ENCODE data around the gene PTPN18. TPM values are rescaled to one million over a fixed set of nuclear protein-coding genes. Genes with fewer than 3 reads are reported as not detected.

PTPN18 gene
- total RNA-seq, 1 experiment from 2014 or later = 34.4 TPM

DNA sequence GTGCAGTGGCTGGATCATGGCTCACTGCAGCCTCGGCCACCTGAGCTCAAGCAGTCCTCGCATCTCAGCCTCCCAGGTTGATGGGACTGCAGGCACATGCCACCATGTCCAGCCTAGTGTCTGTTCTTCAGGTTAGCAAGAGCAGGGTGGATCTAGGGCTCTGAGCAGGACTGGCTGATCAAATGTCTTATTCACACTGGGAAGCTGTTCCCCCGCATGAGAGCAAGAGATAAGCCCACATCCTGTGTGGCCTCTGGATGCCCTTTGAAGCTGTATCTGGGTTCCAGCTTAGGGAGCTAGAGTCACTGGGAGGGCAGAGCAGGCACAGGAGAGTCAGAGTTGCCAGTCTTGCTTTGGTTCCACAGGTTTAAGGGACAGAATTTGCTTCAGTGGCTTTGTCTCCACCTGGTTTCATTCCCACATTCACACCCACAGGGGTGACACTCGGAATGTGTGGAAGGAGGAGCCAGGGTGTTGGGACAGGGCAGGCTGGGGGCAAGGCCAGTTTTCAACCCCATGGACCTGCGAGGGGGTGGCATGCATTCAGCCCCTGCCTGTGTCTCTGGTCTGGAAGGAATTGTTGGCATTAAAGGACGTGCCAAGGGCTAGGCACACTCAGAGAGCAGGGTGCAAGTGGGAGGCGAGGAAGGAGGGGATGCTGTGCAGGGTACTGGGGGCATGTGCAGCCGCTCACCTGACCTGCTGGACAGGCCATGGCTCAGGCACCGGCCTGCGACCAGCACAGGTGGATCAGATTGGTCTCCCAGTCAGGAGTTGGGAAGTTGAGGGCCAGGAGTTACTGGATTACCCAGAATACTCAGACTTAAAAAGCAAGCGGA lies 24.5 kb downstream of the PTPN18 start:
- no peak for DNase-seq (ENCODE audit: unreplicated experiment)
- Mint-ChIP-seq H3K4me3 (ENCODE audit: unreplicated experiment) (no peak overlapping the region), H3K27ac (ENCODE audit: low read depth, unreplicated experiment) (peak overlapping the region; percentile 18), H3K27me3 (ENCODE audit: insufficient read depth, unreplicated experiment) (no peaks in the 10 kb centered on the region), H3K36me3 (ENCODE audit: insufficient read depth, unreplicated experiment) (no peaks in the 10 kb centered on the region), H3K9me3 (ENCODE audit: unreplicated experiment) (no peaks in the 10 kb centered on the region), H3K4me1 (ENCODE audit: insufficient read depth, unreplicated experiment) (peaks cover 10% of the 10 kb centered on the region)
- intact Hi-C loops (cut with micrococcal nuclease) = no loop called here
- TF ChIP-seq, protein P1, sequence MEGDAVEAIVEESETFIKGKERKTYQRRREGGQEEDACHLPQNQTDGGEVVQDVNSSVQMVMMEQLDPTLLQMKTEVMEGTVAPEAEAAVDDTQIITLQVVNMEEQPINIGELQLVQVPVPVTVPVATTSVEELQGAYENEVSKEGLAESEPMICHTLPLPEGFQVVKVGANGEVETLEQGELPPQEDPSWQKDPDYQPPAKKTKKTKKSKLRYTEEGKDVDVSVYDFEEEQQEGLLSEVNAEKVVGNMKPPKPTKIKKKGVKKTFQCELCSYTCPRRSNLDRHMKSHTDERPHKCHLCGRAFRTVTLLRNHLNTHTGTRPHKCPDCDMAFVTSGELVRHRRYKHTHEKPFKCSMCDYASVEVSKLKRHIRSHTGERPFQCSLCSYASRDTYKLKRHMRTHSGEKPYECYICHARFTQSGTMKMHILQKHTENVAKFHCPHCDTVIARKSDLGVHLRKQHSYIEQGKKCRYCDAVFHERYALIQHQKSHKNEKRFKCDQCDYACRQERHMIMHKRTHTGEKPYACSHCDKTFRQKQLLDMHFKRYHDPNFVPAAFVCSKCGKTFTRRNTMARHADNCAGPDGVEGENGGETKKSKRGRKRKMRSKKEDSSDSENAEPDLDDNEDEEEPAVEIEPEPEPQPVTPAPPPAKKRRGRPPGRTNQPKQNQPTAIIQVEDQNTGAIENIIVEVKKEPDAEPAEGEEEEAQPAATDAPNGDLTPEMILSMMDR (IDR thresholded peaks at IDR 0.05; ENCODE audit: unreplicated experiment) = no peak
- no TSS peak for BruUV-seq (replicated peaks)
- ChIA-PET POLR2A (no interaction called here), CTCF (no interaction called here)

DNA sequence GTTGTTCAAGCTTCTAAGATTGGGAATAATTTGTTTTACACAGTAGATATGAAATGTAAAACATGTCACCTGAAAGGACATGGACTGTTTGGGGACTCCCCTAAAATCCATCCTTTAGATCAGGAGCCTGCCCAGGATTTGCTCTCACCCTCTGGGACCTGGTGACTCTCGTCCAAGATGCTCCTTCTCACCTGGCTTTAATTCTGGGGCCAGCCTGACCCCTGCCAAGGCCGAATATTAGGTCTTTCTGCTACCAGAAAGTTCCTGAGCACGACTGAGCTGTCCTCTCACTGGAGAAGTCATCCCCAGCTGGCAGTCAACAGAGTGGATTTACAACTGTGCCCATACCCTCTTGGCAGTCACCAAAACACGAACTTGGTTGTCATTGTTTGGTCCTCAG lies 25.3 kb downstream of the PTPN18 start:
- no TSS peak for BruUV-seq (replicated peaks)
- H3K4me1 Mint-ChIP-seq (ENCODE audit: insufficient read depth, unreplicated experiment) = peaks cover 3% of the 10 kb centered on the region
- ChIA-PET POLR2A (no interaction called here), CTCF (interaction anchor here (0.8 kb wide), 1 partner anchor 8 kb away, joined by 4 read pairs; no protein-coding TSS in a partner anchor)
- TF ChIP-seq, protein P1 (IDR thresholded peaks at IDR 0.05; ENCODE audit: unreplicated experiment) = no peak
- no peaks in the 10 kb centered on the region for H3K9me3 Mint-ChIP-seq (ENCODE audit: unreplicated experiment)
- H3K27me3 Mint-ChIP-seq (ENCODE audit: insufficient read depth, unreplicated experiment) = no peaks in the 10 kb centered on the region
- intact Hi-C loops (cut with micrococcal nuclease) = no loop called here
- H3K36me3 Mint-ChIP-seq (ENCODE audit: insufficient read depth, unreplicated experiment) = no peaks in the 10 kb centered on the region
- H3K27ac Mint-ChIP-seq (ENCODE audit: low read depth, unreplicated experiment) = no peak overlapping the region
- H3K4me3 Mint-ChIP-seq (ENCODE audit: unreplicated experiment) = no peak overlapping the region
- no peak for DNase-seq (ENCODE audit: unreplicated experiment)

DNA sequence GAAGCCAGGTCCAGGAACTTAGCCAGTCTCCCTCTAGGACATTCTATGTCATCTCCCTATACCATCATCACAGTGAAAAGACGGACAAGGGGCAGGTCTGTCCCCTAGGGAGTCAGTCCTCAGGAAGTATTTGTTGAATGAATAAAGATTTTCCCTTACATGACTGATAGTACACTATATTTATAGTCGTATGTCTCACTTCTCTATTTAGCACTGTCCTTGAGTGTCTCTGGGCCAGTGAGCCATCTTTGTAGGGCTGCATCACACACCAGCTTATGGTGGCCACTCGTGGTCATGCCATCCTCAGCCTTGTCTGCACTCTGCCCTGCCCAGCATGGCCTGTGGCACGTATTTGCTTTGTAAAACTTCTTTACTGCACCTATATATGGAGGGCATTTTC lies 25.8 kb downstream of the PTPN18 start:
- Mint-ChIP-seq H3K9me3 (ENCODE audit: unreplicated experiment) (no peaks in the 10 kb centered on the region), H3K4me1 (ENCODE audit: insufficient read depth, unreplicated experiment) (no peaks in the 10 kb centered on the region), H3K27me3 (ENCODE audit: insufficient read depth, unreplicated experiment) (no peaks in the 10 kb centered on the region), H3K4me3 (ENCODE audit: unreplicated experiment) (no peak overlapping the region), H3K27ac (ENCODE audit: low read depth, unreplicated experiment) (no peak overlapping the region), H3K36me3 (ENCODE audit: insufficient read depth, unreplicated experiment) (no peaks in the 10 kb centered on the region)
- intact Hi-C loops (cut with micrococcal nuclease) = no loop called here
- no peak for DNase-seq (ENCODE audit: unreplicated experiment)
- POLR2A ChIA-PET = no interaction called here
- BruUV-seq (replicated peaks) = no TSS peak
- TF ChIP-seq, protein P1 (IDR thresholded peaks at IDR 0.05; ENCODE audit: unreplicated experiment) = no peak
- CTCF ChIA-PET = interaction anchor here (0.8 to 1.0 kb wide), 2 partner anchors 9 to 10 kb away, joined by 4 read pairs; no protein-coding TSS in a partner anchor

DNA sequence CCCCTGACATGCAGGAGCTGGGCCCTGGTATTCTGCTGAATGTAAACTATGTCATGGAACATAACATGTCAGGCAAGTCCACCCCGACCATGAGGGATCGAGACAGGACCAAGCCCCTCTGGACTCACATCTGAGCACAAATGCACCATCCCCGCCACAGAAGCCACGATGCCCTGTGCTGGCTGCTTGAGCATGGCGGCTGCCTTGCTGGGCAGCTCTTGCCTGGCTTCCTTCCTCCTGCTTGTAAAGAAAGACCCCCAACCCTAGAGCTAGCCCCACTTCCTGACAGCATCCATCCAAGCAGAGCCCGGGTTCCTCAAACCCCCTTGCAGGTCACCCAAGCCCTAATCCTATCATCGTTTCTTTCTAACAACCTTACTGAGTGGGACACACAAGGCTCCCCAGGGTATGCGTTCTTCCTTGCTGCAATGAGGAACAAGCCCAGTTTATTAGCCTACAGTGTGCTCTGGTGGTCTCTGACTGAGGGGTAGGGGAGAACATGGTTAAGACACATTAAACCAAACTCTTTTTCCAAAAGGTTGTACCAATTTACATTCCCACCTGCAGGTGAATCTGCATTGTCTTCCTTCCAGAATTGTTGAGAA lies 26.6 kb downstream of the PTPN18 start:
- Mint-ChIP-seq H3K27ac (ENCODE audit: low read depth, unreplicated experiment) (no peak overlapping the region), H3K36me3 (ENCODE audit: insufficient read depth, unreplicated experiment) (no peaks in the 10 kb centered on the region), H3K27me3 (ENCODE audit: insufficient read depth, unreplicated experiment) (no peaks in the 10 kb centered on the region), H3K9me3 (ENCODE audit: unreplicated experiment) (no peaks in the 10 kb centered on the region), H3K4me1 (ENCODE audit: insufficient read depth, unreplicated experiment) (no peaks in the 10 kb centered on the region), H3K4me3 (ENCODE audit: unreplicated experiment) (no peak overlapping the region)
- BruUV-seq (replicated peaks) = no TSS peak
- TF ChIP-seq, protein P1 (IDR thresholded peaks at IDR 0.05; ENCODE audit: unreplicated experiment) = no peak
- no peak for DNase-seq (ENCODE audit: unreplicated experiment)
- ChIA-PET CTCF (interaction anchor here (1.0 kb wide), 1 partner anchor 11 kb away, joined by 4 read pairs; no protein-coding TSS in a partner anchor), POLR2A (no interaction called here)
- intact Hi-C loops (cut with micrococcal nuclease) = no loop called here

Measured in MCF 10A (cell line).